ENCODE measurements around the gene GFY. TPM values are rescaled to one million over a fixed set of nuclear protein-coding genes. Genes with fewer than 3 reads are reported as not detected.

Gene GFY
- total and polyA plus RNA-seq, 2 experiments from 2014 or later: 1.8 to 8.4 TPM

GRCh38 chr19:49453013-49453756, 28.0 kb downstream of the GFY start, which contains the start of gene ALDH16A1:
Gene ALDH16A1, plus strand, starts transcription at chr19:49453225. Its CDS starts 107 bp downstream, at chr19:49453332.
- TF ChIP-seq CTCF (IDR thresholded peaks at IDR 0.05; ENCODE audit: low read depth, low read length): no peak
- Histone ChIP-seq H3K36me3 (no peaks in the 10 kb centered on the region), H3K27ac (peak within 1 kb of the TSS; percentile 97), H3K4me3 (peak within 1 kb of the TSS; percentile 76), H3K27me3 (no peaks in the 10 kb centered on the region), H3K4me1 (ENCODE audit: low read depth) (peaks cover 2% of the 10 kb centered on the region), H3K9me3 (ENCODE audit: low read depth) (no peaks in the 10 kb centered on the region)
- DNase-seq (ENCODE audit: low read depth in 1 of 2, low spot score in 1 of 2): peak; percentile 99

GRCh38 chr19:49453757-49454240, 28.6 kb downstream of the GFY start:
- no peak for TF ChIP-seq CTCF (IDR thresholded peaks at IDR 0.05; ENCODE audit: low read depth, low read length)
- peaks cover 2% of the 10 kb centered on the region for H3K4me1 ChIP-seq (ENCODE audit: low read depth)
- no peaks in the 10 kb centered on the region for H3K27me3 ChIP-seq
- H3K36me3 ChIP-seq: no peaks in the 10 kb centered on the region
- H3K27ac ChIP-seq: peak overlapping the region; percentile 97
- no peaks in the 10 kb centered on the region for H3K9me3 ChIP-seq (ENCODE audit: low read depth)
- H3K4me3 ChIP-seq: peak overlapping the region; percentile 76
- DNase-seq (ENCODE audit: low read depth in 1 of 2, low spot score in 1 of 2): peak in 1 of 2 donors; percentile 8

GRCh38 chr19:49455773-49456172, 30.6 kb downstream of the GFY start:
- H3K9me3 ChIP-seq (ENCODE audit: low read depth): no peaks in the 10 kb centered on the region
- H3K4me1 ChIP-seq (ENCODE audit: low read depth): peaks cover 2% of the 10 kb centered on the region
- H3K4me3 ChIP-seq: no peak overlapping the region
- no peaks in the 10 kb centered on the region for H3K27me3 ChIP-seq
- no peak for DNase-seq (ENCODE audit: low read depth in 1 of 2, low spot score in 1 of 2)
- no peak for TF ChIP-seq CTCF (IDR thresholded peaks at IDR 0.05; ENCODE audit: low read depth, low read length)
- H3K36me3 ChIP-seq: peaks cover 3% of the 10 kb centered on the region
- H3K27ac ChIP-seq: no peak overlapping the region

- Histone ChIP-seq H3K9me3 (ENCODE audit: low read depth) (no peaks in the 10 kb centered on the region), H3K4me3 (no peak overlapping the region), H3K27ac (no peak overlapping the region), H3K4me1 (ENCODE audit: low read depth) (peaks cover 2% of the 10 kb centered on the region), H3K36me3 (peaks cover 3% of the 10 kb centered on the region), H3K27me3 (no peaks in the 10 kb centered on the region)
- peak in 1 of 2 donors; percentile 13 for DNase-seq (ENCODE audit: low read depth in 1 of 2, low spot score in 1 of 2)
- no peak for TF ChIP-seq CTCF (IDR thresholded peaks at IDR 0.05; ENCODE audit: low read depth, low read length)
Measured at GRCh38 chr19:49456326-49456725, 31.1 kb downstream of the GFY start.

- no peaks in the 10 kb centered on the region for H3K9me3 ChIP-seq (ENCODE audit: low read depth)
- no peak overlapping the region for H3K27ac ChIP-seq
- no peak for DNase-seq (ENCODE audit: low read depth in 1 of 2, low spot score in 1 of 2)
- no peak for TF ChIP-seq CTCF (IDR thresholded peaks at IDR 0.05; ENCODE audit: low read depth, low read length)
- no peaks in the 10 kb centered on the region for H3K27me3 ChIP-seq
- peaks cover 2% of the 10 kb centered on the region for H3K4me1 ChIP-seq (ENCODE audit: low read depth)
- H3K36me3 ChIP-seq: peaks cover 3% of the 10 kb centered on the region
- no peak overlapping the region for H3K4me3 ChIP-seq
Measured at GRCh38 chr19:49458567-49458903, 33.3 kb downstream of the GFY start.
